HG02970 (cell line): Measurements from ENCODE around the gene TMOD1.
"Not testable (repeated sequence)": the region's sequence is repeated elsewhere in the genome, so short reads cannot be mapped to it uniquely, and the experiment has no call there.

Source experiments
- ATAC-seq: cut with Tn5 transposase; IDR thresholded peaks from one replicate; pipeline ENCODE4 v1.9.1; 2021; ENCODE audit warnings: mild to moderate bottlenecking, moderate library complexity, moderate number of reproducible peaks; ENCODE audit not compliant: unreplicated experiment, low FRiP score

The TMOD1 gene

GRCh38 chr9:97563458-97564135 is 62.1 kb downstream of the TMOD1 start:
- ATAC-seq, result no peak

GRCh38 chr9:97564291-97565175 is 63.1 kb downstream of the TMOD1 start:
- no peak for ATAC-seq

GRCh38 chr9:97565262-97565661 is 63.8 kb downstream of the TMOD1 start:
- ATAC-seq, result no peak

- ATAC-seq, result no peak
These were observed 65.9 kb downstream of the TMOD1 start for GRCh38 chr9:97567182-97567893.

- ATAC-seq, result no peak
These were observed 66.4 kb downstream of the TMOD1 start for GRCh38 chr9:97567894-97568202.

- no peak for ATAC-seq
These were observed 67.2 kb downstream of the TMOD1 start for GRCh38 chr9:97568461-97569275.

- no peak for ATAC-seq
These were observed 69.4 kb downstream of the TMOD1 start for GRCh38 chr9:97570899-97571298.

GRCh38 chr9:97571664-97572063 is 70.2 kb downstream of the TMOD1 start:
- no peak for ATAC-seq

- no peak for ATAC-seq
These were observed 70.9 kb downstream of the TMOD1 start for GRCh38 chr9:97572196-97572891.

GRCh38 chr9:97572892-97573365 is 71.5 kb downstream of the TMOD1 start:
- no peak for ATAC-seq

- no peak for ATAC-seq
These were observed 72.1 kb downstream of the TMOD1 start for GRCh38 chr9:97573482-97574073.

GRCh38 chr9:97574101-97574571 is 72.7 kb downstream of the TMOD1 start:
- not testable (repeated sequence) for ATAC-seq

- ATAC-seq, result not testable (repeated sequence)
These were observed 73.6 kb downstream of the TMOD1 start for GRCh38 chr9:97574921-97575672.

GRCh38 chr9:97575673-97576200 is 74.3 kb downstream of the TMOD1 start:
- no peak for ATAC-seq

- no peak for ATAC-seq
These were observed 75.6 kb downstream of the TMOD1 start for GRCh38 chr9:97577051-97577450.

GRCh38 chr9:97578846-97579245 is 77.4 kb downstream of the TMOD1 start:
- no peak for ATAC-seq

- ATAC-seq, result no peak
These were observed 78.4 kb downstream of the TMOD1 start for GRCh38 chr9:97579914-97580313.

- not testable (repeated sequence) for ATAC-seq
These were observed 80.1 kb downstream of the TMOD1 start for GRCh38 chr9:97581590-97581989.
